ENCODE data around the gene MMP24. TPM values are rescaled to one million over a fixed set of nuclear protein-coding genes. Genes with fewer than 3 reads are reported as not detected.
A peak's percentile ranks its signal among the peaks of the same experiment; 100 is the strongest.

Gene MMP24
- total and polyA plus RNA-seq, 2 of the 13 experiments (the other 11 are each of a cell fraction or from before 2014, with no cell fraction given): 0.29 to 0.35 TPM

- TF ChIP-seq CSRNP2 (CRISPR knock-in tag; conservative IDR thresholded peaks at IDR 0.05; ENCODE audit: low read depth) (no peak), HNF4A (CRISPR knock-in tag; IDR thresholded peaks at IDR 0.05) (peak; percentile 68), CAMTA2 (CRISPR knock-in tag; IDR thresholded peaks at IDR 0.05; ENCODE audit: borderline replicate concordance) (0 out of 2 replicates have a peak, but pooled peaks have one; percentile 93), ZNF251 (CRISPR knock-in tag; IDR thresholded peaks at IDR 0.05) (no peak), RAD21 (CRISPR knock-in tag; IDR thresholded peaks at IDR 0.05) (peak; percentile 98), SNRNP70 (IDR thresholded peaks at IDR 0.05; ENCODE audit: low read depth, low read length) (no peak), SMAD1 (CRISPR knock-in tag; IDR thresholded peaks at IDR 0.05; ENCODE audit: borderline replicate concordance, low read depth) (no peak; the same call in 1 of the 2 replicates), ZNF10 (CRISPR knock-in tag; IDR thresholded peaks at IDR 0.05; ENCODE audit: borderline replicate concordance, low read depth) (no peak), ZC3H13 (CRISPR knock-in tag; IDR thresholded peaks at IDR 0.05) (no peak), ZNF597 (CRISPR knock-in tag; IDR thresholded peaks at IDR 0.05) (no peak), HNRNPLL (IDR thresholded peaks at IDR 0.05; ENCODE audit: low read depth, low read length, poor library complexity, severe bottlenecking) (peak; percentile 37), NCOA5 (CRISPR knock-in tag; IDR thresholded peaks at IDR 0.05) (no peak), NFIB (CRISPR knock-in tag; IDR thresholded peaks at IDR 0.05; ENCODE audit: borderline replicate concordance) (no peak), HOXA9 (CRISPR knock-in tag; IDR thresholded peaks at IDR 0.05; ENCODE audit: borderline replicate concordance) (no peak), SALL1 (CRISPR knock-in tag; IDR thresholded peaks at IDR 0.05) (peak; percentile 88), ZNF839 (CRISPR knock-in tag; IDR thresholded peaks at IDR 0.05; ENCODE audit: borderline replicate concordance) (no peak), ZNF496 (CRISPR knock-in tag; IDR thresholded peaks at IDR 0.05; ENCODE audit: insufficient replicate concordance) (no peak), ZNF720 (CRISPR knock-in tag; IDR thresholded peaks at IDR 0.05) (no peak), ZNF512B (CRISPR knock-in tag; IDR thresholded peaks at IDR 0.05; ENCODE audit: borderline replicate concordance) (no peak), TARDBP (CRISPR knock-in tag; IDR thresholded peaks at IDR 0.05) (no peak; the same call in 1 of the 2 replicates), NR1H2 (CRISPR knock-in tag; IDR thresholded peaks at IDR 0.05; ENCODE audit: borderline replicate concordance, low read depth) (no peak), HNF4G (IDR thresholded peaks at IDR 0.05; ENCODE audit: borderline replicate concordance, low read depth, low read length) (no peak), HNF4G (CRISPR knock-in tag; IDR thresholded peaks at IDR 0.05; ENCODE audit: borderline replicate concordance, low read depth) (no peak), PHF5A (CRISPR knock-in tag; IDR thresholded peaks at IDR 0.05; ENCODE audit: low read depth, unreplicated experiment) (peak; percentile 29), HOXA3 (CRISPR knock-in tag; IDR thresholded peaks at IDR 0.05) (peak; percentile 68)
Measured at GRCh38 chr20:35269055-35269781, 42.7 kb downstream of the MMP24 start (continued).

All from HepG2 (cell line).